Aorta (tissue), 5 donors: ENCODE results near the gene ABCB8. TPM values are rescaled to one million over a fixed set of nuclear protein-coding genes. Genes with fewer than 3 reads are reported as not detected.
A peak's percentile ranks its signal among the peaks of the same experiment; 100 is the strongest.

Experiments
- ATAC-seq: fragments of 200-7000 bp; cut with Tn5 transposase; one replicate; pipeline ENCODE4 v1.9.1; 2022; ENCODE audit warnings: moderate library complexity; ENCODE audit not compliant: low FRiP score
- DNase-seq, 2 donors: peaks; one replicate each; pipeline ENCODE4 v3.0.0-alpha.2; 2020
- H3K27ac ChIP-seq, 2 donors: one replicate each; pipeline ENCODE4 v1.5.1; 2013; ENCODE audit warnings: low read length in 2 of 2, mild to moderate bottlenecking in 2 of 2, moderate library complexity in 2 of 2, control low read depth in 1 of 2, inconsistent platforms in 1 of 2, low read depth in 1 of 2
- H3K27me3 ChIP-seq, 2 donors: one replicate each; pipeline ENCODE4 v1.6.1; 2013; ENCODE audit warnings: control low read depth in 1 of 2, low read length in 1 of 2, mild to moderate bottlenecking in 1 of 2, moderate library complexity in 1 of 2; ENCODE audit not compliant: insufficient read depth in 2 of 2, control insufficient read depth in 1 of 2
- H3K36me3 ChIP-seq, 2 donors: one replicate each; pipeline ENCODE4 v1.6.1; 2013; ENCODE audit warnings: control low read depth in 1 of 2, low read length in 1 of 2, mild to moderate bottlenecking in 1 of 2; ENCODE audit not compliant: insufficient read depth in 2 of 2, control insufficient read depth in 1 of 2
- H3K4me1 ChIP-seq, 2 donors: one replicate each; pipeline ENCODE4 v1.6.1; 2013; ENCODE audit warnings: low read length in 2 of 2, control low read depth in 1 of 2, mild to moderate bottlenecking in 1 of 2, moderate library complexity in 1 of 2; ENCODE audit not compliant: insufficient read depth in 2 of 2, control insufficient read depth in 1 of 2
- H3K4me3 ChIP-seq, 2 donors: one replicate each; pipeline ENCODE4 v1.5.1; 2013; ENCODE audit warnings: low read length in 2 of 2, control low read depth in 1 of 2, mild to moderate bottlenecking in 1 of 2
- H3K9me3 ChIP-seq: one replicate; pipeline ENCODE4 v1.6.1; 2013; ENCODE audit warnings: mild to moderate bottlenecking, low read length; ENCODE audit not compliant: control insufficient read depth
- WGBS, 2 donors: extraction: QIAGEN DNeasy Blood & Tissue Kit; methylation state at CpG; one replicate each; pipeline ENCODE4 v1.1.7; 2013; 5-methylcytosine and 5-hydroxymethylcytosine counted together
- intact Hi-C, 2 donors: fragments of 100-400 bp; cut with DNase I; formaldehyde crosslinking; loops; one replicate each; pipeline versions ENCODE4 v1.14.2 to v1.15.0; 2022
- polyA plus RNA-seq, 2 donors: library from polyadenylated mRNA; stranded (reverse); fragments of 200-250 nt; gene quantifications; one replicate each; pipeline ENCODE4 v1.2.3, GENCODE V29; 2013
- total RNA-seq, 2 donors: library from RNA; stranded (reverse); fragmentation: NEBNext Ultra II Directional; extraction: Animal tissue kit (Norgen Biotek cat#: 25700); gene quantifications; one replicate each; pipeline ENCODE4 v1.2.1, GENCODE V29; 2021
- donor health status: healthy with polysubstance abuse.
- donor health status: Bipolar disorder and iron deficiency.
- donor health status: DM: no; HTN: no; CAD: no.
- donor health status: DM: no; HTN: no; CAD: no.
- donor health status: DM: yes; HTN: yes; CAD: no.

Gene ABCB8
- total and polyA plus RNA-seq, 4 donors: 5.5 to 39.7 (median 24.7) TPM

GRCh38 chr7:151081170-151082101, 53.2 kb downstream of the ABCB8 start:
- Histone ChIP-seq H3K36me3 (no peaks in the 10 kb centered on the region), H3K9me3 (no peaks in the 10 kb centered on the region), H3K27ac (peak overlapping the region; percentile 20 to 81), H3K27me3 (no peaks in the 10 kb centered on the region), H3K4me3 (peak overlapping the region; percentile 23 to 36), H3K4me1 (peaks cover 0 to 3% of the 10 kb centered on the region in 2 donors)
- WGBS, 2 donors: 10 to 12% methylated on average over 60 to 64 of the region's 64 CpGs
- ATAC-seq (peak; percentile 10), DNase-seq (peak in 1 of 2 donors; percentile 85)
- intact Hi-C loops: loop anchor here in 1 of 2 donors (2.0 to 5.0 kb wide), 2 partner anchors 53 to 166 kb away; partner anchors contain the start of genes ABCB8 and SMARCD3

- peak in 1 of 2 donors; percentile 72 for DNase-seq
- Histone ChIP-seq H3K4me1 (peaks cover 0 to 3% of the 10 kb centered on the region in 2 donors), H3K27me3 (no peaks in the 10 kb centered on the region), H3K27ac (peak overlapping the region; percentile 62 to 81), H3K36me3 (no peaks in the 10 kb centered on the region), H3K4me3 (peak overlapping the region; percentile 79 to 86), H3K9me3 (no peaks in the 10 kb centered on the region)
- intact Hi-C loops: loop anchor here in 1 of 2 donors (2.0 to 5.0 kb wide), 2 partner anchors 54 to 165 kb away; partner anchors contain the start of genes ABCB8 and SMARCD3
- no peak for ATAC-seq
- 44 to 47% methylated on average over 40 to 42 of the region's 42 CpGs for WGBS, 2 donors
These were observed 54.2 kb downstream of the ABCB8 start for GRCh38 chr7:151082141-151083070.

- Histone ChIP-seq H3K4me1 (peaks cover 0 to 3% of the 10 kb centered on the region in 2 donors), H3K9me3 (no peaks in the 10 kb centered on the region), H3K36me3 (no peaks in the 10 kb centered on the region), H3K27ac (peak within 1 kb of the TSS; percentile 61 to 62), H3K4me3 (peak within 1 kb of the TSS; percentile 79 to 86), H3K27me3 (no peaks in the 10 kb centered on the region)
- ATAC-seq (peak; percentile 48), DNase-seq (peak; percentile 89 to 94)
- 1% methylated on average over 58 to 69 of the region's 69 CpGs for WGBS, 2 donors
- intact Hi-C loops: loop anchor here in 1 of 2 donors (2.0 to 5.0 kb wide), 2 partner anchors 54 to 164 kb away; partner anchors contain the start of genes ABCB8 and SMARCD3
These were observed 55.0 kb downstream of the ABCB8 start, which contains the start of gene TMUB1 for GRCh38 chr7:151083071-151083823. TMUB1 (minus strand) TSS chr7:151083493; CDS start chr7:151082563, 930 bp downstream.

- no peaks in the 10 kb centered on the region for H3K9me3 ChIP-seq
- 27 to 30% methylated on average over 3 of the region's 3 CpGs for WGBS, 2 donors
- H3K4me1 ChIP-seq: peaks cover 0 to 3% of the 10 kb centered on the region in 2 donors
- no peaks in the 10 kb centered on the region for H3K36me3 ChIP-seq
- H3K27me3 ChIP-seq: no peaks in the 10 kb centered on the region
- ATAC-seq: no peak
- intact Hi-C loops: loop anchor here in 1 of 2 donors (2.0 to 5.0 kb wide), 2 partner anchors 55 to 164 kb away; partner anchors contain the start of genes ABCB8 and SMARCD3
- peak overlapping the region in 1 of 2 donors; percentile 79 for H3K4me3 ChIP-seq
- no peak overlapping the region for H3K27ac ChIP-seq
- no peak for DNase-seq
These were observed 55.5 kb downstream of the ABCB8 start for GRCh38 chr7:151083824-151084160.

GRCh38 chr7:151085329-151085690, 57.1 kb downstream of the ABCB8 start:
- ATAC-seq: no peak
- peaks cover 0 to 3% of the 10 kb centered on the region in 2 donors for H3K4me1 ChIP-seq
- no peak for DNase-seq
- intact Hi-C loops: no loop called here
- no peak overlapping the region for H3K4me3 ChIP-seq
- 30 to 35% methylated on average over 5 of the region's 5 CpGs for WGBS, 2 donors
- H3K9me3 ChIP-seq: no peaks in the 10 kb centered on the region
- H3K27ac ChIP-seq: peak overlapping the region in 1 of 2 donors; percentile 11
- H3K27me3 ChIP-seq: no peaks in the 10 kb centered on the region
- H3K36me3 ChIP-seq: no peaks in the 10 kb centered on the region

- intact Hi-C loops: loop anchor here in 1 of 2 donors (2.0 kb wide), 1 partner anchor 25 kb away; no protein-coding TSS in a partner anchor
- Histone ChIP-seq H3K36me3 (no peaks in the 10 kb centered on the region), H3K4me3 (peak within 1 kb of the TSS; percentile 33 to 84), H3K27ac (peak within 1 kb of the TSS in 1 of 2 donors; percentile 53), H3K9me3 (no peaks in the 10 kb centered on the region), H3K4me1 (peaks cover 0 to 3% of the 10 kb centered on the region in 2 donors), H3K27me3 (no peaks in the 10 kb centered on the region)
- ATAC-seq (peak; percentile 82), DNase-seq (peak; percentile 94 to 95)
- 0 to 1% methylated on average over 26 to 84 of the region's 84 CpGs for WGBS, 2 donors
These were observed 57.7 kb downstream of the ABCB8 start, which contains the start of gene AGAP3 for GRCh38 chr7:151085691-151086620. AGAP3 (plus strand) TSS chr7:151086475; CDS start chr7:151086742, 267 bp downstream.

- ATAC-seq (no peak), DNase-seq (no peak)
- peak overlapping the region in 1 of 2 donors; percentile 53 for H3K27ac ChIP-seq
- intact Hi-C loops: loop anchor here in 1 of 2 donors (2.0 kb wide), 1 partner anchor 24 kb away; no protein-coding TSS in a partner anchor
- peak overlapping the region; percentile 33 to 84 for H3K4me3 ChIP-seq
- H3K27me3 ChIP-seq: no peaks in the 10 kb centered on the region
- H3K36me3 ChIP-seq: no peaks in the 10 kb centered on the region
- H3K9me3 ChIP-seq: no peaks in the 10 kb centered on the region
- 0% methylated on average over 39 to 55 of the region's 56 CpGs for WGBS, 2 donors
- H3K4me1 ChIP-seq: peaks cover 0 to 3% of the 10 kb centered on the region in 2 donors
These were observed 58.6 kb downstream of the ABCB8 start for GRCh38 chr7:151086802-151087244.
